Measurements from ENCODE around the gene RFT1. TPM values are rescaled to one million over a fixed set of nuclear protein-coding genes. Genes with fewer than 3 reads are reported as not detected.
A peak's percentile ranks its signal among the peaks of the same experiment; 100 is the strongest.

RFT1 gene
- total RNA-seq, 1 experiment from 2014 or later, result 15.1 TPM

DNA sequence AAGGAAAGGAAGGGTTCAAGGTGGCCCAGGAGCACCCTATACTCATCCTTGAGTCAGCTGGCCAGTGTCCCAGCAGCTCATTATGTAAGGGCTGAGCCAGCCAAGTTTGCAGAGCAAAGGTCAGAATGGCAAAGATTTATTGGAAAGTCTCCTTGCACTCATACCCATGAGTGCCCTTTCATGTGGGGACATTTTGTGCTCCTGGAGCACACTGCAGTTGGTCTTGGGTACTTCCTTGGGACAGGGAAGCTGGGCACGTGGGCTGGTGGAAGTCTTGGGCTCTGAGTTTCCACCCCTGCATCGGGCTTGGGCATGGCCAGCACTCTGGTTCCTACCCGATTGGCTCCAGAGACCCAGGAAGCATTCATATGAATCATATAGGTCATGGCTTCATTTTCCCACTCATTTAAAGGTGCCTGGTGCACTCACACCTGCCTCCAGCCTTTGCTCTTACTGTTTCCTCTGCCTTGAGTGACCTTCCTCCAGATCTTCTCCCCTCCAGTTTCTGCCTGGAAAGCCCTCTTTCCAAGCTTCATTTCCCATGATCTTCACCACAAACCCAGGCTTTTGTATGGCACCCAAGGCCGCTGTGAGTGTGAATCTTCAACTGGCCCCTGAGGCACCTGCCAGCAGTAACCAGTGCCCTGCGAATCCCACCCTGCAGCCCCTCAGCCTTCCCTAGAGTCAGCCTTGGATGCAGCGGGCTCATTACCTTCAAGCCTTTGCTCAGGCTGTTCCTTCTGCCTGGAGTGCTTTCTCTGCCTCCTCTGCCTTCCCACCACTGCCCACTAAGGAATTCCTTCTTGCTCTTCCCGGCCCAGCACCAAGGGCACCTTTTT lies 20.2 kb upstream of the RFT1 start:
- peak; percentile 82 for DNase-seq (ENCODE audit: low read depth)

- no peak for DNase-seq (ENCODE audit: low read depth)
Observed at GRCh38 chr3:53149699-53150098, 19.5 kb upstream of the RFT1 start.

- DNase-seq (ENCODE audit: low read depth), result no peak
Observed at GRCh38 chr3:53149006-53149690, 18.9 kb upstream of the RFT1 start.

- no peak for DNase-seq (ENCODE audit: low read depth)
Observed at GRCh38 chr3:53147903-53148400, 17.7 kb upstream of the RFT1 start.

DNA sequence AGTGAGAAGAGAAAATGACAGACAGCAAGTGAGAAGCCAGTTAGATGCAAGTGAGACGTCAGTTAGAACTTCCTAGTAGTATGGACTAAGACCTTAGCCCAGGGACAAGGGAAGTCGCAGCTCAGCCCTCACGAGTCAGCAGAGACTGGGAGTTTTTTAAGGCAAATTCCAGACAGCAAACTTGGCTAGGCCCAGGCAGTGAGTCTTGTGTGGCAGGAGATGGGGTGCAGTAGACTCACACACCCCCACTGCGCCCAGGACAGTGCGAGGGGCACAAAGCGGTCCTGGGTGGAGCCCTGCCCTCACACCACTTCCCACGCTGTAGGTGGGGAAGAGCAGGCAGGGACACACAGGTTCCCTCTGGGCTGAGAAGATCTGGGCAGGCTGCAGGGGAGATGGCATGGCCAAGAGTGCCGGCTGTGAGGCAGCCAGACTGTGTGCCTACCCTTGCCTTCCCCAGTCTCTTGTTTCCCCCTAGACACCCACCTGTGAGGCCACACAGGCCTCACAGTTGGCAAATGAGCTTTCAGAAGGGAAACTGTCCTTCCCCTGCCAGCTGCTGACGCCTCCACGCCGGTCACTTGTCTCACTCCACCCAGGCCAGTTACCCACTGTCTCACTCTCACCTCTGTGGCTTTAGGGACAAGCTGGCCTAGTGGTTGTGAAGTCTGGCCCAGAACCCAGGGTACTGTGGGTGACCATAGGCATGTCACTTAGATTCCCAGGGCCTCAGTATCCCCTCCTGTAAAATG lies 17.1 kb upstream of the RFT1 start:
- no peak for DNase-seq (ENCODE audit: low read depth)

DNA sequence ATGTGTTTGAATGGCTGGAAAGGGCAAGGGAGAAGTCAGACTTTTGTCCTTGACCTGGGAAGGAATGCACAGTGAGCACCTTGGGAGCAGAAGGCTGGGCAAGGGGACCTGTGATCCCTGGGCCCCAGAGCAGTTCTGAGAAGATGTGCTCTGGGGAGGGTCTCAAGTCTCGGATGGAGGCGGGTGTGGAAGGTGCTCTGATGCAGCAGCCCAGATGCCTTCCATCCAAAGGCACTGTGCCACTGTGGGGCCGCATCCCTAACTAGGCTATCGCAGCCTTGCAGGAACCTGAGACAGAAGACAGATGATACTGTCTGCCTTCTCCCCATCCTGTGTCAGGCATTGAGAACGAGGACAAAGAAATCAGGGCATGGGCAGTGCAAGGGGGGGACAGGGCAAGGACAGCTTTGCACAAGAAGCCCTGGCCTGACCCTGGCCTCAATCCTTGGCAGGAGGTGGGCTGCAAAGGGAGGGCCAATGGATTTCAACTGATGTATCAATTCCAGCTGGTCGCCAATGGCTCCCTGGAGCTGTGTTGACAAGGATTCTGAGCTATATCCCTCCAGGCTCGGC lies 16.2 kb upstream of the RFT1 start:
- no peak for DNase-seq (ENCODE audit: low read depth)

GRCh38 chr3:53145713-53146080 lies 15.5 kb upstream of the RFT1 start:
- no peak for DNase-seq (ENCODE audit: low read depth)

DNA sequence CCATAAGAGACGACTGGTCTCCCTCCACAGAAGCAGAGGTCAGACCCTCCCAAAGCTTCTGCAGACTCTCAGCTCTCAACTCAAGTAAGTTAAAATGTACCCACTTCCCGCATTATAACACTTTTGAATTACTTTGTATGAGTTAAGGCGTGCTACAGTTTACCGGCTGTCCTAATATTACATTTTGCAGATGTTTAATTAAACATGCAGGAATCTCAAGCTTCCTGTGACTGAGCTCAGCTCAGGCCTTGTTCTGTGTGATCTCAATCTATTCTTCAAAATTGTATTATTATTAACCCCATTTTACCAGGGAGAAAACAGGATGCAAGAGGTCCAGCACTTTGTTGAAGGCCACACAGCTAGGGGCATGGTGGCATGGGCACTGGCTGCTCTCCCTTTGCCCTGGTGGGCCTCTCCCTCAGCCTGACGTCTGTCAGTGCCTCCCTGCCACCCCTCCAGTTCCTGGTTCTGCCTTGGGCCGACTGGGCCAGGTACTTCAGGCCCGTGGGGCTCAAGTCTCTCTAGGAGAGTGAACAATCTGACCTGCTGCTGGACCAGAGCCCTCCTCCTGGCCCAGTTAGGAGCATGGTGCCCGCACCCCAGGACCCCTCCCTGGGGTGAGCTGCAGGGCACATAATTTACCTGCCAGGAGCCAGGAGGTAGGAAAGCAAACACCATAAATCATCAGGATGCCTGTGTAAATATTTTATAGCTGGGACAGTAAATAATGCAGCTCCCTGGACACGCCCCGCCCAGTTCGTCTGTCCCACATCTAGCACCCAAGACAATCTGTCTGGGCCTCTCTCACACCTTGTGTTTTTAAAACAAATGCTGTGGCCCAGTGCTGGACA lies 14.9 kb upstream of the RFT1 start:
- DNase-seq (ENCODE audit: low read depth), result no peak

- DNase-seq (ENCODE audit: low read depth), result no peak
Observed at GRCh38 chr3:53144446-53144845, 14.2 kb upstream of the RFT1 start.

DNA sequence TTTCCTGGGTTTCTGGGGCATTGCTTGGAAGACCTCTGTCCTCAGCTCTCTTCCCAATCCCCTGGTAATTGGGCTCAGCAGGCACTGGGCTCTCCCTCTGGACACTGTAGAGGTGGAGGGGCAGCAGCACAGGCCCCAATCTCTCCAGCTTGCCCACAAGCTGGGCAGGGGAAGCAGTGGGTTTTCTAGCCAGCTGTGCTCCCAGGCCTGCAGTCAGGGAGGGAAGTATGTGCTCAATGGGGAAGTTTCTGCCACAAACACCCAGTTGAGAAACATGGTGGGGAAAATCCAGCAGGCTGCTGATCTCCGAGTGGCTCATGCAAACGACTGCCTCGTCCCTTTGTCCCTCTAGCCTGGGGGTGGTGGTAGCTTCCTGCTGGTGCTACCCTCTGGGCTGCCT lies 12.8 kb upstream of the RFT1 start:
- DNase-seq (ENCODE audit: low read depth), result no peak

GRCh38 chr3:53140847-53141845 lies 10.9 kb upstream of the RFT1 start:
- peak; percentile 64 for DNase-seq (ENCODE audit: low read depth)

DNA sequence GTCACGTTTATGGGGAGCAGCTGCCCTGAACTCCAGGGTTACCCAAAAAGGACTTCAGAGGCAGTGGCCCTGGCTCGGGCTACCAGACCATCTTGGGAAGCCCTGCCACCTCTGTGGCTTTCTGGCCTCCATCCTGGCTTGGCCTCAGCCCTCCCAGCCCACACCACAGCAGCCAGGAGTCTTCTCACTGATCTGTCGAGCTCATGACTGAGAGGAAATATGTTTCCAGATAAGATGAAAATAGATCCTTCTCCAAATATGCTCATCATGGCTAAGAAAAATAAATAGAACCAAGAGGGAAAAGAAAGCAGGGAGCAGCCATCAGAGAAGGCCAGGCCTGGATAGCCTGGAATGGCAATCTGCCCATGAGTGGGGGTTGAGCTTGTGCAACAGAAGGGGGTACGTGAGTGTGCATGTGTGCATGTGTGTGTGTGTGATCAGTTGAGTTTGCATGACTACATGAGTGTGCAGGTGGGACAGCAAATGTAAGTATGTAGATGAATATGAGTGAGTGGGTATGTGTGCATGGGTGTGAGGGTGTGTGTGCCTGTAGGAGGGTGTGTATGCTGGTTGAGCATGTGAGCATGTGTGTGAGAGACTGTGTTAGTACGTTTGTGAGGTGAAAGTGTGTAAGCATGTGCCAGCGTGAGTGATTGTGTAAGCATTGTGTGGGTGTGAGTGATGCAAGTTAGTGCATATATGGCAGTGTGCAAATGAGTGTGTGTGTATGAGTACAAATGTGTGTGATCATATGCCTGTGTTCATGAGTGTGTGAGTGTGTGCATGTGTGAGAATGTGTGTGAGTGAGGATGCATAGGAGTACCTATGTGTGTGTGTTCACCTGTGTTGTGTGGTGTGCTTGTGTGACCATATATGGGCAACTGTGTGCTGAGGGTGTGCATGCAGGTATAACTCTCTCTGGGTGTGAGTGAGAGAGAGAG lies 9.9 kb upstream of the RFT1 start:
- no peak for DNase-seq (ENCODE audit: low read depth)

DNA sequence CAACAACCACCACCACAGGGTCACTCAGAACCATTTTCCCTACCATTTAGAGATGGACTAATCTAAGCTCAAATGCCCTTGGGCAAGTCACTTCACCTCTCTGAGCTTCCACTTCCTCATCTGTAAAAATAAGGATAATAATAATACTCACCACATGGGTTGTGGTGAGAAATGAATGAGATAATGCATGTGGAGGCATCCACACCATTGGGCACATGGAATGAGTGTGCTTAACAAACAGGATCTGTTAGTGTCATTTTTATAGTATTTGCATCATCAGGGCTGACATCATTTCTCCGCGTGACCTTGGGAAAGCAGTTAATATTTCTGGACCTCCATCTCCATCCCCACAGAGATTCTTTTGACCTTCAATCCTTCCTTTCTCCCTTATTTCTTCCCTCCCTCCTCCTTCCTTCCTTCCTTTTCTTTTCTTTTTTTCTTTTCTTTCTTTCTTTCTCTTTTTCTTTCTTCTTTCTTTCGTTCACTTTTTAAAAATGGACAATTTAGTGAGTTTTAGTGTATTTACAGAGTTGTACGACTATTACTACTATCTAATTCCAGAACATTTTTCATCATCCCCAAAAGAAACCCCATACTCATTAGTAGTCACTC lies 7.7 kb upstream of the RFT1 start:
- DNase-seq (ENCODE audit: low read depth), result no peak

DNA sequence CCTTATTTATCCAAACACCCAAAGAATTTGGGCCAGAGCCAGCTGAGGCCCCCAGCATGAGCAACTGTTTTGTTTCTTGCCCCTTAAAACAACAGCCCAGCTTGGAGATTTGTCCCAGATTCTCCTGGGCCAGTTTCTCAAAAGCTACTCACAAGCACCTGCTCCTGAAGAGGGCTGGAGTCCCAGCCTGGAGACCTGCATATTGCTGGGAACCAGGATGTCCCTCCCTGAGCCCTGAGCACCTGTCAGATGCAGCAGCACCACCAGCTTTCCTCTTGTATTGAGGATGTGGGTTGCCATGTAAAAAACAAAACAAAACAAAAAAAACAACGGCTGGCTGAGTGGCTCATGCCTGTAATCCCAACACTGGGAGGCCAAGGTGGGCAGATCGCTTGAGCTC lies 7.0 kb upstream of the RFT1 start:
- DNase-seq (ENCODE audit: low read depth), result no peak

GRCh38 chr3:53134631-53135232 lies 4.5 kb upstream of the RFT1 start:
- peak; percentile 63 for DNase-seq (ENCODE audit: low read depth)

DNA sequence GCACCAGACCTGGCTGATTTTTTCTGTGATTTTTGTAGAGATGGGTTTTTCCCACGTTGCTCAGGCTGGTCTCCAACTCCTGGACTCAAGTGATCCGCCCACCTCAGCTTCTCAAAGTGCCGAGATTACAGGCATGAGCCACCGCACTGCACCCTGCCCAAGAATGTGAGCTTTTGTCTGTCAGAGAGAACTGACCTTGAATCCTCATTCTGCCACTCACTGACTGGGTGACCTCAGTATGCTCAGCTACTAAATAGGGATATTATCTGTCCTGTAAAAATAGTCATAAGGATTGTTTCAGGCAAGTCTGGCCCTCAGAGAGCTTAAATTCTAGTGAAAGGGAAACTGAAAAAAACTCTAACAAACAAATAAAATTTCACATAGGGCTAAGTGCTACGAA lies 2.1 kb upstream of the RFT1 start:
- DNase-seq (ENCODE audit: low read depth), result no peak

GRCh38 chr3:53131096-53131495 lies 861 bp upstream of the RFT1 start:
- no peak for DNase-seq (ENCODE audit: low read depth)

DNA sequence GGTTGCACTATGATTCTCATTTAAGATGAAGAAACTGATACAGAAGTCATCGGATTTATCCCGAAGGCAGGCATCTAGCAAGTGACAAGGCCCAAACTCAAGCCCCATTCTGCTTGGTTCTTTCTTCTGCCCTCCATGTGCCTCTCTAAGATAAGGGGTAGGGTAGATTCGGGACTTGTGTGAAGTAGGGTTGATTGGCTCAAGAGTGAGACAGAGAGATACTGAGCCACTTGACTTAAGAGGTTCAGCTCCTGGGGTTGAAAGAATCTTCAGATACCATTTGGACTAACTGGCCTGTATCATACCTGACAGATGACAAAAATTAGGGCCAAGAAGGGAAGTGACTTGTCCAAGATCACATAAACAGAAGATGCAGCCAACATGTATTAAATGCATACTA lies 891 bp downstream of the RFT1 start:
- no peak for DNase-seq (ENCODE audit: low read depth)

Data from M059J (cell line).